GM20431 (cell line): ENCODE measurements around the gene CHML.

Experiments used
- in situ Hi-C: fragments of 300-500 bp; cut with MseI, MboI; formaldehyde crosslinking; loops from one replicate; pipeline ENCODE4 v1.15.0; 2020; ENCODE audit warnings: low sequenced_read_pairs; ENCODE audit not compliant: unreplicated experiment

CHML gene

DNA sequence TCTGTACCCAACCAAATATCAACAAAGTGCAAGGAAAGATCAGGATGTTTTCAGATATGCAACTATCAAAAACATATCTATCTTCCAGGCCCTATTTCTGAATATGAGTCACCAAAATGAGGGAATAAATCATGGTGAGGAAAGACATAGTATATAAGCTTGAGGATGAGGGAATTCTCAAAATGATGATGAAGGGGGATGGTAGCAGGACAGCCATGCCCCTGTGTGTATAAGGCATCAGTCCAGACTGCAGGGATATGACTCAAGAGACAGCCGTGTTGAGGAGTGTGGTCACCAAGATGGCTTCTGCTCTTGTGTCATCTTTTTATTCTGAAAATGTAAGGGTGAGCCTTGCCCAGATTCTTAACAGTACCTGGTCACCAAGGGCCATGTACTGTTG, 7.5 kb upstream of the CHML start:
- in situ Hi-C loops, result no loop called here

DNA sequence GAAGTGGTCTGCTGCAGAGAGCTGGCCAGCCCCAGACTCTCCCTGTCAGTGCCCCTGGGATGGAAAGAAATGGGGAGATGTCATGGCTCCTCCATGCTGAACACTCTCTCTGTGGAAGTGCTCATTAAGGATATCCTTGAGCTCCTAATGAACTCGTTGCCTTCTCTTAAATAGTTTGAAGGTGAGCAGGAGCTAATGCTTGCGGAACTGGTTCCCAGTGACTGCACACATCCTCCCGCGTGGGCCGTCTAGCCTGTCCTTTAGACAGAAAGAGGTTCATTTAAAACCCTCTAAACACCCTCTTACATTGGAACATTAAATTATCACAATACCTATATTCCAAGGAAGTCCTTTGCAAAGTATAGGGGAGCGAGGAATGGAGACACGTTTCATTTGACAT, 6.0 kb upstream of the CHML start:
- in situ Hi-C loops, result no loop called here

DNA sequence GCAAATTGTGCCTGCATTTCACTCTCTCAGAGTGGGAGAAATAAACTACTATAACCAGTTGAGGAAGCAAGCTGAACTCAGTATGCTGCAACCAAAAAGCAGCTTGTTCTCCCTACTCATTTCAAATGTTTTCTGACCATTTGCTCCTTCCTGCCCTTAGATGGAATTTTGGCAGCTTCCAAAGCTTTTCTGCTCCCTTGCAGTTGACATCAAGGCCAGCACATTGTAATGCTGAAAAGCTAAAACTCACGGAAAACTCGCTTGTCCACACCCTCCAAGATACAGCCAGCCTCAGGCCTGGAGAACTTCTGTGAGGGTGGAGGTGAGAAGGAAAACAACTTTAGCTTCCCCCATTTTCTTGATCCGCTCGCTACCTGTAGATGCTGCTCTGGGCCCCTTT, 5.0 kb upstream of the CHML start:
- in situ Hi-C loops, result no loop called here

DNA sequence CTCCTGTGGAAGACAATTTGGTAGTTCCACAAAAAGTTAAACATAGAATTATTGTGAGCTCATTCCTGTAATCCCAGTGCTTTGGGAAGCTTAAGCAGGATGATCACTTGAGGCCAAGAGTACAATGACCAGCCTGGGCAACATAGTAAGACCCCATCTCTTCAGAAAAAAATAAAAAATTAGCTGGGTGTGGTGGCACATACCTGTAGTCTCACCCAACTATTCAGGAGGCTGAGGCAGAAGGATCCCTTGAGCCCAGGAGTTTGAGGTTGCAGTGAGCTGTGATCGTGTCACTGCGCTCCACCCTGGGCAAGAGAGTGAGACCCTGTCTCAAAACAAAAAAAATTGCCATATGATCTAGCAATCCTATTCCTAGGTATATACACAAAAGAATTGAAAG, 4.1 kb upstream of the CHML start:
- in situ Hi-C loops, result no loop called here

DNA sequence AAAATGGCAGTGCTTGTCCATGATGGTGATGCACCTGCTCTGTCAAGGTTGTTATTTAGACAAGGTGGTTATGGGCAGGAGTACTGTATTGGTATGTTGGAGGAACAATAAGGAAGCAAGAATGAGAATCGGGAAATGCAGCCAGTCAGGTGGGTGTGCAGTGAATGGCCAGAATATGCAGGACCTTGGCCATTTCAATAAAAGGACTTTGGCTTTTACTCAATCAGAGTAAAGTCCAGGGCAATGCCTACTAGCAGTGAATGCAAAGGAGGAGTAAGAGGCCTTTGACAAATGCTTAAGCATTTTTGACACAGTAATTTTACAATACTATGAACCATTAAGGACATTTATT, 2.4 kb upstream of the CHML start:
- in situ Hi-C loops, result no loop called here

DNA sequence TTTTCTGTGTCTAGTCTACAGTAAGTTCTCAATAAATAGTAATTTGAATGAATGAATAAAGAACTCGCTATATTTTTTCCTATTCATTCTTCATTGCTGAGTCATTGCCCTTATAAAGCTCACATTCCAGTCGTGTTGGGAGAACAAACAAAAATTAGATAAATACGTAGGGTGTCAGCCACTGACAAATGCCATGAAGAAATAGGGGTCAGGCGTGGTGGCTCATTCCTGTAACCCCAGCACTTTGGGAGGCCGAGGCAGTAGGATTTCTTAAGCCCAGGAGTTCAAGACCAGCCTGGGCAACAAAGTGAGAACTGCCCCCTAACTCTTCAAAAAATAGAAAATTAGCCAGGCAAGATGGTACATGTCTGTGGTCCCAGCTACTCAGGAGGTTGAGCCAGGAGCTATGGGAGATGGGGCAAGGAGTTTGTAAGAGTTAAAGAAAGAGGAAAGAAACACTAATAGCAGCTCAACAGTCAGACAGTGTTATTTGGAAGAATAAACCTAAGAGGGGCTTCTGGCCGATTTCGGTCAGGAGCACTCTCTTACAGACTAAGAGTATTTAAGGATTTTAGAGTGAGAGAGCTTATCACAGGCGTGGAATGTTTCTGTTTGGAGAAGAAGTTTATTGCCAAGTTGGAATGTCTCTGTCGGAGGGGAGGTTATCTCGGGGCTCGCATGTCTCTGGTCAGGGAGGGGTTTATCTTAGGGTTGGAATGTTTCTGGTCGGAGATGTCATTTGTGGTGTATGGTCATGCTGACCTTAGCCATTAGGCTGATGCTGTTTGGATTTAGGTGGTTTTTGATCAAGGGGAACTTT, 1.8 kb upstream of the CHML start:
- in situ Hi-C loops, result no loop called here

DNA sequence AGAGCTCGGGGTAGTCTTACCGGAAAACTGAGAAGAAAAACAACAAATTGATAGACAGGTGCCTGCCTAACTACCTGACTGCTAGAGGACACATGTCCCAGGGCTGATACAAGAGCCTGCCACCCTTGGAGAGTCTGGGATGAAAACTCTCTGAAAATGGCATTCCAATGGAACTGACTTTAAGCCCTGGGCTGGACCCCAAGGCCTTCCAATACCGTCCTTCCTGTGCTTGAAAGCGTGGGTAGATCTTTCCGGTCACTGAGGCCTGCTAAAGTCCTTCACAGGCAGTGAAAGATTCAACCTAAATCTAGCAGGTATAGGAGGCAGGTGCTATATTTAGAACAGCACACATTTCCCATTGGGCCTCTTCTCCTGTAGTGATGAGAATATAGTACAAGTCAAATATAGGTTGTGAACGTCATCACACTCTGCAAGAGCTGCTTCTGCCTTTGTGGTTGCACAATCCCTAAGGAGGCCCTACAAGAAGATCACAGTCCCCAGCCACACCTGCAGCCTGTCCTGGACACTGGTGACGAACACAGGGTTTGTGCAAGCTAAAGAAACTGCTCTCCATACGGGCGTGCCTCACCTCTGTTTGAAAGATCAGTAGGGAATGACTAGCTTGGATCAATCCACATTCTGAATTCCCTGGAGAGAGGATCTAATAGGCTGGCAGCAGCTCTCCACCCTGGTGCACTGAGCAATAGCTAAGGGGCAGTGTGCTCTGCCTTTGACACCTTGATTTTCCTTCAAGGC, 876 bp upstream of the CHML start:
- in situ Hi-C loops, result no loop called here

DNA sequence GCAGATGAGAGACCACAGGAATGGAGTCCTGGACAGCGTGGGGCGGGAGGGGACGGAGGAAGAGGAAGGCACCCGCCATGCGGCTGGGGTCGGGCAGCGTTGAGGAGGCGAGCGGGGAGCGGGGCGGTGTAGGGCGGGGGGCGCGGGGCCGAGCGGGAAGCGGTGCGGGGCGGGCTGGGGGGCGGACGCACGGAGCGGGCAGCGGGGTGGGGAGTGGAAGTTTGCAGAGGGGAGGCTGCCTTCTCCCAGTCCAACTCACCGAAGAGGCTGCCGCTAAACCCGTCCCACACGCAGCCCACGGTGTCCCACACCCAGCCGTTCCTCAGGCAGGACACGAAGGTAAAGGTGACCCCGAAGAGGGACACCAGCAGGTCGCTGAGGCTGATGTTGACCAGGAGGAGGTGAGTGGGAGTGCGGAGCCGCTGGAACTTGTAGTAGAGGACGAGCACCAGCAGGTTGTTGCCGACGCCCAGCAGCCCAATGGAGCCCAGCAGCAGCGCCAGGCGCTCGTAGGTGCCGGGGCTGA, 483 bp downstream of the CHML start:
- in situ Hi-C loops, result no loop called here

DNA sequence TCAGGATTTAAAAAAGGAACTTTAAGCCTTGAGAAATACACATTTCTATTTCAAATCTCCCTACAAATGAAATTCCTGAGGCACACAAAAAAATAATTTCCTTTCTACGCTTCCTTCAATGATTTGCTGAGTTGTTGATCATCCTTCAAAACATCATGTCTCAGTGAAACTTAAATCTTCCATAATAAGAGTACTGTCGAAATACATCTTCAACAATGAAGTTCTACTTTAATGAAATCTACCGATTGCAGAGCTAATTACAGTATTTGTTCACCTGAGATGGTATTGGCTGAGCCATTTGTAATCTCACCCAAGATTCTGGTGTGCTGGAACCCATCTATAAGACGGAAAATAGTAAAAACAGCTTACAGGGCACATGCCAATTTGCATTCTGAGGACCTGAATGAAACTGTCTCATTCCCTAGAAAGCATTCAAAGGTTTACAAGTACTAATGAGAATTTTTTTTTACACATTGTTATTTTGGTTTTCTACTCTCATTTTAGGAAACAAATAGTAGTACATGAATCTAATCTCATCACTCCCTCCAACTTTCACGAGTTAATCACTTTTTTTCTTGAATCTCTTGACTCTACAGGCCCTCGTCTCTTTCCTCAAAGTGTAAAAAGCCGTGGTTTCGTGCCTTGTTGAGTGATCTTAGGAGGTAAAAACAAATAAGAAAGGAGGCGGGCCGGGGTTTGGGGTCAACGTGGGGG, 1.1 kb downstream of the CHML start:
- in situ Hi-C loops, result no loop called here

DNA sequence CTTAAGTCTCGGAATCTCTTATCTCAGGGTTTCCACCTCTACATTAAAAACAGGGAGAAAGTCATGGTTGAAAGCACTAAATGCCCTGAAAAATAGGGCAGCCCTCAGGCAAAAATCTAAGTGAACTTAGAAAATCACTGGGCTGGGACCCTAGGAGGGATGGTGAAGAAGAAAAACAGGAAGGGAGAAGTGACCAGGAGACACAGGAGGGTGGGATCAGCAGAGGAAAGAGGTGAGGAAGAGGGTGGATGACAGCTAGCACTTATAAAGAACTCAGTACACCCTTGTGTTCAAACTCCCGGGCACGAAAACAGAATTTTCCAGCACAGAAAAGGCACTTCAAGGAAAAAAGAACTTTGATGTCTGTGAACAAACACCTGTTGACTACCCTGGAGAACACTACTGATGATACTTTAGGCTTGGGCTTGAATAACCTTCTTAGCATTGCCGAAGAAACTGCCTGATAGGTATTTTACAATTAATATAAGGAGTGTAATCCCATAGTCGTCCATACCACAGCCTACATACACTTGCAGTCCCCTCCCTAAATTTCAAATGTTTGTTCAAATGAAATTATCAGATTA, 2.0 kb downstream of the CHML start:
- in situ Hi-C loops, result no loop called here

DNA sequence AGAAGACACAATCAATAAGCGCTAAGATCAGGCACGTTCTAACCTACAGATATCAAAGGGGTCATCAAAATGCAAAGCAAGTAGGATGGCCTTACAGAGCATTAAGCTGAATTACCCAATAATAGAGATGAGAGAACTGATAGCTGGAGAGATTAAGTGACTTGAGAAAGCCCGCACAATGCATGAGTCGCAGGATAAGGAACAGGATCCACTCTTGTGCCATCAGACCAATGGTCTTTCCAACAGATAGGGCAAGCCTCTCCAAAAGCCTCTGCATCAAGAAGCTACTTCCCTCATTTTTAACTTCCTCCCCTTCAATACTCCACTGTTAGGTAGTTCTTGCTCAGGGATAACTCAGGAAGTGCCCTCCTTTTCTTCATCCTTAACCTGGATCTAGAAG, 2.6 kb downstream of the CHML start:
- in situ Hi-C loops, result no loop called here

DNA sequence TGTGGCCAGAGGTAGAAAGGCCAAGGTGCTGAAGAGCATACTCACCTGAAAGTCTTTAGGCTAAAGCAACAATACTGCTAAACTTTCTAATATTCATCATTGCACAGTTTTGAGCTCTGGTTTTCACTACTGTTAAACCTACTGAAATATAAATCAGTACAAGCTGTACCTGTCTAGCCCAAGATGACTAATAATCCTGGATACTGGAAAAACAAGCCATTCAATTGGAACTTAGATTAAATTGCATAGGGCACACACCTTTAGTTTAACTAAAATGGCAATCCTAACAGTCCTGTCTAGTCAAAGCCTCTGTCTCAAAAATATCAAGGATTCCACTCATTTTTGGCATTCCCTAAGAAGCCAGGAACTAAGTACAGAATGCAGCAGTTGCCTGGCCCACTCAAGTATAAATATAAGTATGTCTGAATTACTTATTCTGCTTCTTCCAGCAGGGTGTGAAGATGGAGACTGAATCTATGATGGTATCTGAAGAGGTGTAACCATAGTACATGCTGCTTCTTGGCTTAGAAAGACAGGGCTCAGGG, 3.1 kb downstream of the CHML start:
- in situ Hi-C loops, result no loop called here

DNA sequence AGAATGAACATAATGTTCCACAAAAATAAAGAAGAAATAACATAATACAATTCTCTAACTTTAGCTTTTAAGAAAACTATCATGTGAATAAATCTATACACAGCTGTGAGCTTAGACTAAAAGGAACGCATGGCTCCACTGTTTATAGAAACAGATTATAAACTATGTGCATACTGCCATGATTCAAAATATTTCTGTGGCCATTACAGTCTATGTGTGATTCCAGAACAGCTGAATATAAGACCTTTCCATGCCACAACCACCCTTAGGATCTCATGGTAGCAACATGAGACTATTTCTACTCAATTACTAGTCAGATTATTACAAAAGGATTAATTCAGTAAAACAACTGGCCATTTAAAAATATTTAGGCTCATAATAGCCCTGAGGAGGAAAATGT, 3.9 kb downstream of the CHML start:
- in situ Hi-C loops, result no loop called here

DNA sequence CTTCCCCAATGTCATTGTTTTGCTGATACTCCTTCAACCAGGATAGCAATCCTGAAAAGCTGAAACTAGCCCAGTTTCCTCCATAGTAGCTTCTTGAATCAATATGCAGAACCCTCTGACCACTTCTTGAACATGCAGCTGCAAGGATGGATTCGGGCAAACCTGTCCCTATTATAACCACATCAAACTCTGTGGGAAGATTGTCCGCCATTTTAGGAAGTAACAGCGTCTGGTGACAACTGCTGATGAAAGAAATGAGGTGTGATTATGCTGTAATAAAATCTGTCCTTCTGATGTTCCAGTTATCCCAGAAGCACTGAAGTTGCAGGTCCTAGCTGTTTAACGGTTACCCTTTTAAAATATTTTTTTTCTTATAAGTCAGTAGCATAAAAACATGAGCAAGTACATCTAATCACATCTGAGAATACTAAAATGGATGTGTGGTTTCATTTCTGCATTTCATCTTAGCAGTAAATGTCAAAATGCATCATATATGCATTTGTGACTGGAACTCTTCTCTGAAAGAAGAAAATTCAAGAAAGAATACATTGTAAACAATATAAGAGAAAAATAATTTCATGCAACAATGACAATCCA, 4.5 kb downstream of the CHML start:
- in situ Hi-C loops, result no loop called here

DNA sequence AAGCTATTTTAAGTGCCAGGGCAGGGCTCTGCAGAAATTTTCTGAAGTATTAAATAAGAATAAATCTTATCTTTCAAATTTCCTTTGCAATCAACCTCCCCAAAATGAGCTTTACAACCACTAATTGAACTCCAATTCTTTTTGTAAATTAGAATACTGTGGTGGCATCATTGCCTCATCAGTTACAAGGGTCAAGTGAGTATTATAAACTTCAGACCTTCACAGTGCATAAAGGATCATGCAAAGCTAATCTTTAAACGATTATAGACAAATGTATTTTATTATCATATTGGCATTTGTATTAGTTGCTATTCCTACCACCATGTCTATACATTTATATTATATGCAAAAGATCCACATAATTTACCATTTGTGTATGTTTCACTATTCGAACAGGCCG, 7.2 kb downstream of the CHML start:
- in situ Hi-C loops, result no loop called here

DNA sequence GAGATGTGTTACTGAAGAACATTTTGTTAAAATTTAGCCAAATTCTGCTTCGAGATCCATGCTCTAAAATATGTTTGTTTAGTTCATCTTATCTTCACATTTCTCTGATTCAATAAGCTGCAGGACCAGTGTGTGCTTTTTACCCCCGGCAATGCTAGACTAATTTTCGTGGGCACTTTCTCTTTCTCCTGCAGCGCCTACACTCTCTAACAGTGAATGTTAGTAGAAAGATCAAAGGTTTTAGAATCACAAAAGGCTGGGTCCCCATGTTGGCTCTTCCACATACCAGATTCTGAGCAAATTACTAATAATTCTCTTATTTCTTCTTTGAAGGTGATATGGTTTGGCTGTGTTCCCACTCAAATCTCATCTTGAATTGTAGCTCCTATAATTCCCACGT, 8.5 kb downstream of the CHML start:
- in situ Hi-C loops, result no loop called here

DNA sequence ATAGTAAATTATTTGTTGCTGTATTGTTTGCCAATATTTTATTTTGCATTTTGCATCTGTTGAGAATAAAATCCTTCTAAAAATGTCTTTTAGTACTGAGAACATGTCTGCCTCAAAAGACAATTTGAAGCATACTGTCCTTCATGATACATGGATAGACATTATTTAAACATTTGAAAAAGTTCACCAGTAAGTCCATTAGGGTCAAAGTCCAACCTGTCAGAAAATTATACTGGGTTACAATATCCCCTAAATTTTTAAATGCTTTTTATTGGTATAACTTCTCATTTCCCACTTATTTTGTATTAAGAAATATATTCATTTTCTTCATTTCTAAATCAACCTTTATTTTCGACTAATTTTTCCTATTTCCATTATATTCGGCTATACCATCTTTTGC, 9.3 kb downstream of the CHML start:
- in situ Hi-C loops, result no loop called here

DNA sequence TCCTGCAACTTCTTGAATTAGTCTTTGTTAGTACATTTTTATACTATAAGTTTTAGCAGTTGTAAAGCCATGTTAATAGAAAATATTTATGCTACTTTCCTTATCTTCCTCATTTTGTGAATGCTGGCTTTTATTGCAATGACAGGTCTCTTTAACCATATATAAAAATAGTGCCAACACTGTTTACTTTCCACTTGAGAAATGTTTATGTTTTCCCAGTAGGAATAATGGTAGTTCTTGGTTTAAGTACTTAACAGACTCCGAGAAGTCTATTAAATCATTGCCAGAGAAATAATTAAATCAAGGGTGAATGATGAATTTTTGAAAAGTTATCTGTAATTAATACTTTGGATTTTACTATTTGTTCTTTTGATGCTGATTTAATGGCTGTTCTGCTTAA, 9.7 kb downstream of the CHML start:
- in situ Hi-C loops, result no loop called here

DNA sequence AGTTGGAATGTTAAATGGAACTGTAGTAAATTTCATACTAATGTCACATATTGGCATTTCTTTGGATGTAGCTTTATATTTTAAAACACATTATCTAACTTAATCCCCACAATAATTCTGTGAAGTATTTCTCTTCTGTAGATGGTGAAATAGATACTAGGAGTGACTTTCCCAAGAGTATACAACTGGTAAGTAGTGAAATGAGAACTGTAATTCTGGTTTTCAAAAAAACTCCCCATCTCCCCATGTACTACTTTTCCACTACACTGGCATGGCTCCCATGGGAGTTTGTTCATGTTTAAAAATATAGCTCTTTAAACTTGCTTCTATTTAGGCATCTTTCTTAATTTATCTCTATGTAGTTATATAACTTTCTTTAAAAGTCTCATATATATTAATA, 10.2 kb downstream of the CHML start:
- in situ Hi-C loops, result no loop called here
